Fibroblast of peridontal ligament (primary cell): Measurements from ENCODE around the gene SLC23A2.
"Not testable (repeated sequence)": the region's sequence is repeated elsewhere in the genome, so short reads cannot be mapped to it uniquely, and the experiment has no call there.

Experiments used
- DNase-seq: peaks from one replicate; pipeline ENCODE4 v3.0.0-alpha.2; 2010; ENCODE audit errors: extremely low read depth

SLC23A2 gene

DNA sequence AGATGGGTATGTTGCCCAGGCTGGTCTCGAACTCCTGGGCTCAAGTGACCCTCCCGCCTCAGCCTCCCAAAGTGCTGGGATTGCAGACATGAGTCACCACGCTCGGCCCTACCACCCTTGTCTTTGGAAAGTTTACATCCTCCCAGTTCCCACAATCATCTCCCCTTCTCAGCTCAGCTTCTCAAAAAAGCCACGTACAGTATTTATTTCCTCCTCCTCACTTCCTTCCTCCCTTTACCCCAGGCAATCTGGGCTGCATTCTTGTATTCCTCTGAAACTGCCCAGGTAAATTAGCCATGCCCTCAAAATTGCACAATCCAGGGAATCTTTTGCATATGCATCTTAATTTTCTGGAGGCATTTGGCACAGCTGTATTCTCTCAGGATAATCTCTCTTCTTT, 7.4 kb upstream of the SLC23A2 start:
- DNase-seq = no peak

DNA sequence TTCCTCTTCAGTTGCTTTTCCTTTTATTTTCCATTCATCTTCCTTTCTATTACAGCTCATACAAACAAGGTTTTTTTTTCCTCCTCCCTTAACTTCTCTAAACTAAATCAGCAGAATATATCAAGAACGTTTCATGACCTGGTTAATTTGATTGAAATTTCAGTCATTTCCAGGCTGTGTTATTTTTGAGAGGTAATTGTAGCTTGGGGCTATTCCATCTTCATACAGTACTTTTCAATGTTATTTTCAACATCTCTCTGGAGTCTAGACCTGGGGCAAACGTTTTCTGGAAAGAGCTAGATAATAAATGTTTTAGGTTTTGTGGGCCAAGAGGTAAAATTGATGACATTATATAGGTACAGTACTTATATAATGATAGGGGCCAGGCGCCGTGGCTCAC, 4.0 kb upstream of the SLC23A2 start:
- no peak for DNase-seq

DNA sequence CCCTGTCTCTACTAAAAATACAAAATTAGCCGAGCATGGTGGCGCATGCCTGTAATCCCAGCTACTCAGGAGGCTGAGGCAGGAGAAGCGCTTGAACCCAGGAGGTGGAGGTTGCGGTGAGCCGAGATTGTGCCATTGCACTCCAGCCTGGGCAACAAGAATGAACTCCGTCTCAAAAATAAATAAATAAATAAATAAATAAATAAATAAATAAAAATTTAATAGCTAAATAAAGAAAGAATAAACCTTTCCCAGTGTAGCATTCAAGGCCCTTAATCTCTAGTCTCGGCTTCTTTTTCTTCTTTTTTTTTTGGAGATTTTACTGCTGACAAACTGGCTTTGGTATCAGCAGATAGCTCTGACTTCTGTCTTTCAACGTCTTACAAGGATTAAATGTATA, 3.5 kb upstream of the SLC23A2 start:
- DNase-seq = not testable (repeated sequence)

DNA sequence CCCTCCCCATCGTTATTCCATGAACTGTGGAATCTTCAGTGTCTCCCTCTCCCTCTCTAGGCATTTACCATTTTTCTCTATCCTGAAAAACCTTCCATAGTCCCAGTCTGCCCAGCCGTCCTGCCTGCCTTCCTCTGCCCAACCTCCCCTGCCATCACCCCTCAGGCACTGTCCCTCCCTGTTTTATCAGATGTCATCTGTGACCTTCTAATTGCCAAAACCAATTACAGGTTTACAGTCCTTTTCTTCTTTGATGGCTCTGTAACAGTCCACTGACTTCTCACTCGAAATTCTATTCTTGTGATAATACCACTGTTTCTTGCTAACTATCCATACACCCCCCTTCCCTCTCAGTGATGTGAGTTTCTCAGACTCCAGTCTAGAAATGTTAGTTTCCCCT, 2.3 kb upstream of the SLC23A2 start:
- no peak for DNase-seq

DNA sequence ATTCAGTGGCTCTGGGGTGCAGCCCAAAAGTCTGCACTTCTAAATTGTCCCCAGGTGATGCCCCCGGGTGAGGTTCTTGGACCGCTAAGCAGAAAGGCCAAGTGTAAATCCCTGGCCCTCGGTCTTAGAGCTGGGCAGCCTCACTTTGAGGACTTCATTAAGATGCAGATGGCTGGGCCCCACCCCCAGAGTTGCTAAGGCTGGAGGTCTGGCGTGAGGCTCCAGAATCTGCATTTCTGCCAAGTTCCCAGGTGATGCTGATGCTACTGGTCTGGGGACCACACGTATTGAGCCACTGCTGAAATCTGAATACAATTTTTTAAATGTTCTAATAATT, 735 bp upstream of the SLC23A2 start:
- DNase-seq = no peak

DNA sequence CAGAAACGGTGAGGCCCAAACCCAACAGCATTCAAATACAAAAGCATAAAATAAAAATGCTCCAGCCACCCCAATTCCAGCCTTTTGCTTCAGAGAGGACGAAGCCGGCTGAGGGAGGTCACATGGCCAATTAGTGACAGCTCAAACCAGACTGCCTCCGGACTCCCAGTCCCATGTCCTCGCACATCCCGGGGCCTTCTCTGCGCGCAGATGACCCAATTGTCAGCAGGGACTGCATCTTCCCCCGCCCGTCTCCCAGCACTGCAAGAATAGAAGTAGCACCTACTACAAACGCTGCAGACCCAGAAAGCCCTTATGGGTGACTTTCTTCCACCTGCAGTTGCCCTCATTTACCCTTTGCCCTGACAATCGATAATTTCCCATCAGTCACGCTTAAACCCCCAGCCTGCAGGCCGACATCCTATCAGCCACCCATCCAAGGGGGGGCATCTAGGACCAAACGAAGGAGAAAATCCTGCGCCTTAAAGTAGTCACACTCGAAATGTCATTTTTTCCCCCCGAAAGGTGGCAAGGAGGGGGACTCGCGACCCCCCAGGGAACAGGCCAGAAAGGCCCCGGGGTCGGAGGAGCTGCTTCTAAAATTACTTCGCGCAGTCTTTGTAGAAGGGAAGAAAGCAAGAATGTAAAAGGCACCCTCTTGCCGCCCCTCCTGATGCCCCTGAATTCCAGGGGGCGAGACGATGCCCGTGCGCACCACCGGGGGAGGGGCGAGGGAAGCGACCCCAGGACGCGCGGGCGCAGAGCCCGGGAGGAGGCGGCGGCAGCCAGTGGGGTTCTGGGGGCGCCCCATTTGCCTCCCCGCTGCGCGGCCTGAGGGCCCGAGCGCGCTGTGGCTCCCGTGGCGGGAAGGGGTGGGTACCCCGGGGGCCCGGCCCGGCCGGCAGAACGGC, 792 bp downstream of the SLC23A2 start:
- no peak for DNase-seq

DNA sequence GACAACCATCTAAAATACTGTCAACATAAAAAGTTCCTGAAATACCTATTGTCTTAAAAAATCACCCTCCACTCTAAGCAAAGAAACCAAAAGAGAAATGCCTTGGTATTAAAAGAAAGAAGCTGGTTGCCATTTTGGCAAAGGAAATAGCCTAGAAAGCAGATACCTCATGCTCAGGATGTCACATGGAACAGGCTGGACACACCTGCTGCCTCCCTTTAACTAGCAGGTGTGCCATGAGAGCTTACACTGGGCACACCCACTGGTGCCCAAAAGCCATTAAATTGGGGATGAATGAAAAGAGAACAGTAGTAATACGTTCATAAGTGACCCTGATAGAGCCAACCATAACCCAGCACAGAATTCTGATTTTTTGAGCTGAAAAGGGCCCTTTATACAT, 1.5 kb downstream of the SLC23A2 start:
- no peak for DNase-seq

DNA sequence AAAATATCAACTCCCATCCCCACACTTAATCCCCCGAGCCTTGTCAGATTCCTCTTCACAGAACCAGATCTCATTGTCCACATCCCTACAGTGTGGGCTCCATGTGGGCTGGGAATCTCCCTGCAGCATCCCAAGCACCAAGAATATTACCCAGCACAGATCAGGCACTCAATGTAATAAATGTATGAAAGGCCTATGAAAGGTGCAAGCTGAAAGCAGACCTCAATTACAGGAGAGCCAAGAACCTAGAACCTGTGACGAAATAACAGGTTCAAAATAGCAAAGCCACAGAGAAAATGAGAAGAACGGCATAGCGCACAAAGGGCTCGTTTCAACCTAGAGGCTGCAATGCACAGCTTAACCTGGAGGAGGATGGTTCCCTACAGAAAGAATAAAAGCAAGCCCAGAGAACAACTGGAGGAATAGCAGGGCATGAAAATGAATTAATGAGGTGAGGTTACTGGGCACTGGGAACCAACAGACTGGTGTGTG, 3.1 kb downstream of the SLC23A2 start:
- DNase-seq = no peak

DNA sequence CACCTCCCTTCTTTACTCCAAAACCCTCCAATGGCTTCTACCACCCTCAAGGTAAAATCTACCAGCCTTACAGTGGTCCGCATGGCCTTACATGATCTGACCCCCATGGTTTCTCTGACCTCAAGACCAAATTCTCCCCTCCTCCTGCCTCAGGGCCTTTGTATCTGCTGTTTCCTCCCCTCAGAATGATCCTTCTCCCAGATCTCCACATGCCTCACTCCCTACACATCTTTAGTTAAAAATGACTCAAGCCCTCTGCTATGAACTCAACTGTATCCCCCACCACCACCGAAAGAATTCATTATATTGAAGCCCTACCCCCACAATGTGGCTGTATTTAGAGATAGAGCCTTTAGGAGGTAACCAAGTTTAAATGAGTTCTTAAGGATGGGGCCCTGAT, 4.1 kb downstream of the SLC23A2 start:
- no peak for DNase-seq

DNA sequence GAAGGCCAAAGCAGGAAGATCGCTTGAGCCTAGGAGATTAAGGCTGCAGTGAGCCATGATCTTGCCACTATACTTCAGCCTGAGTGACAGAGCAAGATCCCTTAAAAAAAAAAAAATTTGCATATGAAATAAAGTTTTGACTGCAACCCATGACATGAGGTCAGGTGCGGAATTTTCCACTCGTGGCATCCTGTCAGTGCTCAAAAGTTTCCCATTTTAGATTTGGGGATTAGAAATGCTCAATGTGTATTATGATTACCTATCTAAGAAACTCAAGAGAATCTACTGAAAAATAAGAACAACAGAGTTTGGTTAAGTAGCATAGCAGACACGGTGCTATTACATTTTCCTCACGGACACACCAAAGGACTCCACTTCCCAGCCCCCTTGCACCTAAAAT, 11.7 kb downstream of the SLC23A2 start:
- DNase-seq = no peak

DNA sequence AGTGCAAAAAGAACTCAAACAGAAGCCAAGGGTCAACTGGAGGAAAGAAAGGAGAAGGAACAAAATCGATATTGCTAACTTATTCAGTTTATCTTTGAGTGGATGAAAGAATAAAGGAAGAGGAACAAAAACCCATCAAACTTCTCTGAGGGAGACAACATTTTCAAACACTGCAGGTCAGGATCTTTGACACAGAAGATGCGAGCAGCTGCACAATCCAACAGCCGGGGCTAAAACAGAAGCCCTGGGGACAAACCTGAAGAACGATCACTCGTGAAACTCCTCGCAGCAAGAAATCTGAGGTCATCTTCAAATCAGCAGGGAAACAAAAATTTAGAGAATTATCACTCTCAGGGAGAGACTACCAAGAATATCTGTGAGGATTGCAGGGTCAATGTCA, 14.2 kb downstream of the SLC23A2 start:
- DNase-seq = no peak

DNA sequence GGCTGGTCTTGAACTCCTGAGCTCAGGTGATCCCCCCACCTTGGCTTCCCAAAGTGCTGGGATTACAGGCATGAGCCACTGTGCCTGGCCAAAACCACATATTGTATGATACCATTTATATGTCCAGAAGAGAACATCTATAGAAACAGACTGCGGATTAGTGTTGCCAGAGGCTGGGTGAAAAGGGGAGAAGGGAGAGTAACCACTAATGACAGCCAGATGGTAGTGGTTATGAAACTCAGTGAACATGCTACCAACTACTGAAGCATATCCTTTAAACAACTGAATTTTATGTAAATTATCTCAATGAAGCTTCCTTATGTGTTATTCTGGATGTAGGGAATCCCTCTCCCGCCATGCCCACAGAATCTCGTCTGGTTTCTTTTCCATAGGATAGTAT, 15.7 kb downstream of the SLC23A2 start:
- DNase-seq = peak; percentile 88

DNA sequence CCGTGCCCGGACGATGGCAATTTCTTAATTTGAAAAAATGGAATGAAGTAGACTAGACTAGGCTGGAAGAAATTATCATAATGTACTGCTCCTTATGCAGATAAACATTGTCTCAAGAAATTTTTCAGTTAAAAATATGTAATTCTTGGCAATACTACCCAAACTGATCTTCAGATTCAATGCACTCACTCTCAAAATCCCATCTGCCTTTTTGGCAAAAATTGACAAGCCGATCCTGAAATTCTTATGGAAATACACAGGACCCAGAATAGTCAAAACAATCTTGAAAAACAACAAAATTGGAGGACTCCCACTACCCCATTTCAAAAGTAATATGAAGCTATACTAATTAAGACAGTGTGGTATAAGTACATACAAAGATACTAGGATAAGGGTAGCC, 19.0 kb downstream of the SLC23A2 start:
- no peak for DNase-seq

DNA sequence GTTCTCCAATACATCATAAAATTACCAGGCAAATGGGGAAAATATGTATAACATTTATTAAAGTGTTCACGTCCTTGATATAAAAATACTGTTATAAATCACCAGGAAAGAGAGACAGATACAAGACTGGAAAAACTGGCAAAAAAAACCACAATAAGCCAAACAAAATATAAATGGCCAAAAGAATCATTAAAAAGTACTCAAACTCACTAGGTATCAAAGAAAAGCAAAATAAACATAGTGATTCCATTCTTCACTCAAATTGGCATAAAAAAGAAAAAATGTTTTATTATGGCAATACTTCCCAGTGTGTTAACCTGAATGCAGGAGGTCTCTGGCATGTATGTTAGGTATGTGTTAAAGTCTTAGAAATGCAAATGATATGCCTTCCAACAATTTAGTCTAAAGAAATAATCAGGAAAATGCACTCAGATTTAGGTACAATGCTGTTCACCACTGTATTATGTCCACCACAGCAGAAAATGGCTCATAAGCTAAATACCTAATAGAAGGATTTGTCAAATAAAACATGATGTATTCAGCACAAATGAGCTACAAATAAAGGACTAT, 21.4 kb downstream of the SLC23A2 start:
- DNase-seq = no peak

DNA sequence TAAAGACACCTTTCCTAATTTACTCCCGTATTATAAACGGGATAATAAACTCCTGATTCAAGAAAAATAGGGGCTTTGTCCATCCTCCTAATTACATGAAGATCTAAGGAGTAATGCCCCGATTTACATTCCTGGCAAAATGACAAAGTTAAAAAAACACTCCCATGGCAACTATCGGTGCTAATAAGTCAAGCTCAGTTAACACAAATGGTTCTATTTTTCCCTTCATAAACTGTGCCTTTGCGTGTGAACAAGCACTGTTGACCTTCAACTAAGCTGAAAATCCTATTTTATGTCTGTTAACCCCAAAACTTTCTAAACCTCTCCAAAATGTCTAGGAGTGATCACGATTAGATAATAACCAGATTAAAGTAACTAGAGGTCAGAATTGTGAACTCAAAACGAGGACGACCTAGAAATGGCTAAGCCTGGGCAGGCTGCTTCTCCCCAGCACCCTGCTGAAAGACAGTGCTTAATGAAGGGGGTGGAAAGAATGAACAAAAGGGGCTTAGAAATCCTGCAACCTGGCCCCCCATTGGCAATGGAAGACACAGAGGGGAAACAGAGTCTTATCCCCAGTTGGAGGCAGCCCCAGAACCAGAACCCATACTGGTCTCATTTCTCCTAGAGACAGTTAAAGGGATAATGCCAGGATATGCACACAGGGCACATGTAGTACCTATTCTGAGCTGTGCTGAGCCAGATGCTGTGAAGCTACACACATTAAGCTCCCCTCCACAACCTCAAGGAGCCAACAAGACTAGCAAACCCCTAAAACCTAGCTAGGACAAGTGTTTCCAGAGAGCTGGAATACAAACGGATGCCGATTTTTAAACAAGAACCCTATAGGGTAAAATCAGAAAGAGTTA, 23.0 kb downstream of the SLC23A2 start:
- DNase-seq = no peak

DNA sequence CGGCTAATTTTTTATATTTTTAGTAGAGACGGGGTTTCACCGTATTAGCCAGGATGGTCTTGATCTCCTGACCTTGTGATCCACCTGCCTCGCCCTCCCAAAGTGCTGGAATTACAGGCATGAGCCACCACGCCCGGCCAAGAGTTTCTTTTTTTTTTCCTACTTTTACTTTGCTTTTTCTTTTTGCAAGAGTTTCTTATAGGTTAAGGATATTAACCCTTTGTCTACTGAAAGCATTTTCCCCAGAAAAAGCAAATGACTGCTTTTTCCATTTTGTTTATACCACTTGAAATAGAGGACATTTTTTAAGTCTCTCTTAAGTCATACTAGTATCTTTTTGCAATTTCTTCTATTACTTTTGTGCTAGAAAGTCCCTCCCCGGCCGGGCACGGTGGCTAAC, 25.3 kb downstream of the SLC23A2 start:
- DNase-seq = not testable (repeated sequence)

DNA sequence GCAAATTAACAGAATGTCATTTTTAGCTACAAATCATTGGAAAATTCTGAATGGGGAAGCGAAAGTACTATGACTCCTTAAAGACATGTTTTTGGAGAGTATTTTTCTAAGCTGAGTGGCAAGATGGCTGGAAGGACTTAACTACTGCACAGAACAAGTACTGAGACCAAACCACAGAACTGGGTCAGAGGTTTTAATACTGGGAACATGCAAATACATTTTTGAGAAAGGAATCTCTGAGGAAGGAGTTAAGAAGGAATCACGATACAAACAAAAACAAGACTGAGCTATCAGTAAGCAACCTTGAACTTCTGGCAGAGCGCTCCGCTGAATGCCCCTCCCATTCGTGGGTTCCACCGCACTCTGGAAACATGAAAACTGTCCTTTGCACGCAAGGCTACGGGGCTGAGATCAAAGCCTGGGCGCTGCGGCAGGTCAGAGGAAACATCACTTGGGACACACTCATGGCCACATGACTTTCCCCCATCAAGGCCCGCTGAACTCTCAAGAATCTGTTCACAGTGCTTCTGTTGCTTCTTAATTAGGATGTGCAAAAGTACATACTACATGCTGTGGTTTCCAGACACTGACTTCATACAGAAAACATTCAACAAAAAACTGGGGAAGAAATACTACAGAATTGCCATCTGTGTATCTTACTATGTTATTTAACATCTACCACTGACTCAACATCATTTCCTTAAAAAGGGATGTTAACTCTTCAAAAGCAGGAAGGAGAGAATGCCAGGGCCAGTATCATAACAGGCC, 27.8 kb downstream of the SLC23A2 start:
- peak; percentile 87 for DNase-seq

DNA sequence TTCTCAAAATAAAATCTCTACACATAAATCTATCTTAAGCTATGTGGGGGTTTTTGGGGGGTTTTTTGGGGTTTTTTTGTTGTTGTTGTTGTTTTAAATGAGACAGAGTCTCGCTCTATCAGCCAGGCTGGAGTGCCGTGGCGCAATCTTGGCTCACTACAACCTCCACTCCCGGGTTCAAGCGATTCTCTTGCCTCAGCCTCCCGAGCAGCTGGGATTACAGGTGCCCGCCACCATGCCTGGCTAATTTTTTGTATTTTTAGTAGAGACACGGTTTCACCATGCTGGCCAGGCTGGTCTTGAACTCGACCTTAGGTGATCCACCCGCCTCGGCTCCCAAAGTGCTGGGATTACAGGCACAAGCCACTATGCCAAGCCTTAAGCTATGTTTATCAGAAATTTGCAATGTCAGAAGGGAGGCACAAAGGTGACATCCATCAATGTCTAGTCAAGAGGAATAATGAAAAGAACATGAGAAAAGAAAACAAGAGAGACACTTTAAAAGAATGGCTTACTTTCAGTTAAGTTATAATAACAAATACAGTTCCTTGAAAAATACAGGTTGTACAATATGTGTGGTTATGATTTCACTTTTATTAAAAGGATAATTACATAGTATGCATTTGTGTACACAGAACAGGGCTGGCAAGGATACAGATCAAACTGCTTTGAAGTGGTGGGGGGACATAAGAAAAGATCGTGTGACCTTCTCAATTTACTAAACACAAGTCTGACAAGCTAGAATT, 28.6 kb downstream of the SLC23A2 start:
- no peak for DNase-seq

DNA sequence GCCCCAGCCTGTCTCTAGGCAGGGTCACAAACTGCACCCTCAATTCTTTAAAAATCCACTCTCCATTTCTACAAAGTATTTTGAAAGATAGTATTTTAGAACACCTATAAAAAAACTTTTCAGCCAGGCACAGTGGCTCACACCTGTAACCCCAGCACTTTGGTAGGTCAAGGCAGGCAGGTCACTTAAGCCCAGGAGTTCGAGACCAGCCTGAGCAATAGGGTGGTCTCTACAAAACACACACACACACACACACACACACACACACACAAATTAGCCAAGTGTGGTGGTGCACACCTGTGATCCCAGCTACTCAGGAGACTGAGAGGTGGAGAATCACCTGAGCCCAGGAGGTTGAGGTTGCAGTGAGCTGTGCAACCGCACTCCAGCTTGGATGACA, 30.2 kb downstream of the SLC23A2 start:
- DNase-seq = no peak

DNA sequence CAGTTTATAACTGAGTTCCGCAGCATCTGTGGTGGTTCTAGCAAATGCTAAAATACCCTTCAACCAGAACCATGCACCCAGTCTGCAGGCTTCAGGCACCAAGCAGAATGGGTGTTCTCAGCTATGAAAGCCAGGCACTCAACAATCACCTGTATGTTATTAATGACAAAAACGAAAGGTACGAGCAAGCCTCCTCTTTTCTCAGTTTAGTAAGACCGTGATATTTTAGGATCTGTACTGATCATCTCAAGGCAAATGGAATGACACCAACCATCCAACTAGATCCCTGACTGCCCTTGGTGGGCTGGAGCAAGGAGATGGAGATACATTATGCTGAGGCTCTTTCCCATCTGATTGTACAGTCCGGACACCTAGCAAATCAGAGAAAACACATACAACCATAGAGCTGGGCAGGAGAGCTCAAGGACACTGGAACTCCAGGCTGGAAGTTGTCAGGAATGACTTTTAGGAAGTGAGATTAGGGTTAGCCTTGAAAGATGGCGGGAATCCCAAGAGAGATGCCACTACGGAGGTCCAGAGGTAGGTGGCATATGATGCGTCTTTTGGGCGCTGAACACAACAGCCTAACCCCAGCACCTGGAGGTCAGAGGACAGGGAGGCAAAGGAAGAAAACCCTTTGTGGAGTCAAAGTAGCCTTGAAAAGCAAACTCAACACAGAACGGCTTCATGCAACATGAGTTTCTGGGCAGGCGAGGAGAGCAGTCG, 33.4 kb downstream of the SLC23A2 start:
- no peak for DNase-seq
